ENCODE measurements around the gene CENPN. TPM values are rescaled to one million over a fixed set of nuclear protein-coding genes. Genes with fewer than 3 reads are reported as not detected.
A peak's percentile ranks its signal among the peaks of the same experiment; 100 is the strongest.

Gene CENPN
- total and polyA plus RNA-seq, 4 donors, result 3.8 to 9.5 (median 5.9) TPM

- no peaks in the 10 kb centered on the region for H3K4me1 ChIP-seq (ENCODE audit: control insufficient read depth in 5 of 5, insufficient read depth in 5 of 5, low read length in 5 of 5)
Measured at GRCh38 chr16:81070979-81071378, 64.0 kb downstream of the CENPN start.

GRCh38 chr16:81071805-81072204 lies 64.8 kb downstream of the CENPN start:
- no peaks in the 10 kb centered on the region for H3K27me3 ChIP-seq (ENCODE audit: control insufficient read depth in 3 of 3, insufficient read depth in 3 of 3, low read length in 2 of 3)
- ATAC-seq (ENCODE audit: insufficient read depth, low FRiP score), result no peak
- no peak overlapping the region for H3K9ac ChIP-seq (ENCODE audit: insufficient read depth in 1 of 2, low read length in 2 of 2)
- no peaks in the 10 kb centered on the region for H3K36me3 ChIP-seq (ENCODE audit: control insufficient read depth in 4 of 4, insufficient read depth in 4 of 4, low read length in 4 of 4)
- H3K4me3 ChIP-seq, result no peak overlapping the region
- DNase-seq, result no peak
- no peaks in the 10 kb centered on the region for H3K9me3 ChIP-seq (ENCODE audit: control insufficient read depth in 4 of 4, insufficient read depth in 3 of 4, low read length in 3 of 4)
- no peak overlapping the region for H3K27ac ChIP-seq (ENCODE audit: low read depth in 1 of 2, low read length in 1 of 2)
- no peak for TF ChIP-seq CTCF (IDR thresholded peaks at IDR 0.05; ENCODE audit: control extremely low read depth, extremely low read depth)
- 75 to 86% methylated on average over 4 of the region's 4 CpGs for WGBS, 2 donors
- no peaks in the 10 kb centered on the region for H3K4me1 ChIP-seq (ENCODE audit: control insufficient read depth in 5 of 5, insufficient read depth in 5 of 5, low read length in 5 of 5)

More at GRCh38 chr16:81070979-81071378, 64.0 kb downstream of the CENPN start:
- no peak for DNase-seq
- no peak for TF ChIP-seq CTCF (IDR thresholded peaks at IDR 0.05; ENCODE audit: control extremely low read depth, extremely low read depth)
- Histone ChIP-seq H3K27me3 (ENCODE audit: control insufficient read depth in 3 of 3, insufficient read depth in 3 of 3, low read length in 2 of 3) (no peaks in the 10 kb centered on the region), H3K27ac (ENCODE audit: low read depth in 1 of 2, low read length in 1 of 2) (no peak overlapping the region), H3K9ac (ENCODE audit: insufficient read depth in 1 of 2, low read length in 2 of 2) (no peak overlapping the region), H3K36me3 (ENCODE audit: control insufficient read depth in 4 of 4, insufficient read depth in 4 of 4, low read length in 4 of 4) (no peaks in the 10 kb centered on the region), H3K4me3 (no peak overlapping the region), H3K9me3 (ENCODE audit: control insufficient read depth in 4 of 4, insufficient read depth in 3 of 4, low read length in 3 of 4) (no peaks in the 10 kb centered on the region)
- ATAC-seq (ENCODE audit: insufficient read depth, low FRiP score), result no peak
- WGBS, 2 donors, result 80 to 83% methylated on average over 8 of the region's 8 CpGs

GRCh38 chr16:81073560-81074330 lies 66.7 kb downstream of the CENPN start:
- no peaks in the 10 kb centered on the region for H3K36me3 ChIP-seq (ENCODE audit: control insufficient read depth in 4 of 4, insufficient read depth in 4 of 4, low read length in 4 of 4)
- peaks cover 0 to 7% (median 0%) of the 10 kb centered on the region in 5 donors for H3K4me1 ChIP-seq (ENCODE audit: control insufficient read depth in 5 of 5, insufficient read depth in 5 of 5, low read length in 5 of 5)
- H3K27me3 ChIP-seq (ENCODE audit: control insufficient read depth in 3 of 3, insufficient read depth in 3 of 3, low read length in 2 of 3), result no peaks in the 10 kb centered on the region
- no peak for TF ChIP-seq CTCF (IDR thresholded peaks at IDR 0.05; ENCODE audit: control extremely low read depth, extremely low read depth)
- H3K9ac ChIP-seq (ENCODE audit: insufficient read depth in 1 of 2, low read length in 2 of 2), result no peak overlapping the region
- H3K9me3 ChIP-seq (ENCODE audit: control insufficient read depth in 4 of 4, insufficient read depth in 3 of 4, low read length in 3 of 4), result no peaks in the 10 kb centered on the region
- DNase-seq, result peak in 1 of 3 donors; percentile 25
- no peak for ATAC-seq (ENCODE audit: insufficient read depth, low FRiP score)
- H3K4me3 ChIP-seq, result no peak overlapping the region
- H3K27ac ChIP-seq (ENCODE audit: low read depth in 1 of 2, low read length in 1 of 2), result no peak overlapping the region
- WGBS, 2 donors, result 68 to 72% methylated on average over 5 of the region's 5 CpGs

Measured in lung (tissue), 12 donors.